NCI-H187 (cell line): ENCODE data around the gene CLK4.
"Not testable (repeated sequence)": the region's sequence is repeated elsewhere in the genome, so short reads cannot be mapped to it uniquely, and the experiment has no call there.

Source experiments
- DNase-seq, 2 experiments: peaks; one replicate each; lab custom pipeline; 2025; lab: John Stamatoyannopoulos, UW

Gene CLK4

GRCh38 chr5:178587763-178588611, 38.9 kb downstream of the CLK4 start:
- no peak for DNase-seq

- no peak for DNase-seq
Measured at GRCh38 chr5:178586396-178586795, 40.5 kb downstream of the CLK4 start.

DNA sequence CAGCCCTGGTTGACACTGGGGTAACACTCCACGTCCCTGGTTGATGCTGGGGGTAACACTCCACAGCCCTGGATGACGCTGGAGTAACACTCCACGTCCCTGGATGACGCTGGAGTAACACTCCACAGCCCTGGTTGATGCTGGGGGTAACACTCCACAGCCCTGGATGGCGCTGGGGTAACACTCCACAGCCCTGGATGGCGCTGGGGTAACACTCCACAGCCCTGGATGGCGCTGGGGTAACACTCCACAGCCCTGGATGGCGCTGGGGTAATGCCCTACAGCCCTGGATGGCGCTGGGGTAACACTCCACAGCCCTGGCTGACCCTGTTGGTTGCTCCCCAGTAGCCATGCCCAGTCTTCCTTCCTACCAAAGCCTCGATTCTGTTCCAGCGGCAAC, 41.4 kb downstream of the CLK4 start:
- not testable (repeated sequence) for DNase-seq

DNA sequence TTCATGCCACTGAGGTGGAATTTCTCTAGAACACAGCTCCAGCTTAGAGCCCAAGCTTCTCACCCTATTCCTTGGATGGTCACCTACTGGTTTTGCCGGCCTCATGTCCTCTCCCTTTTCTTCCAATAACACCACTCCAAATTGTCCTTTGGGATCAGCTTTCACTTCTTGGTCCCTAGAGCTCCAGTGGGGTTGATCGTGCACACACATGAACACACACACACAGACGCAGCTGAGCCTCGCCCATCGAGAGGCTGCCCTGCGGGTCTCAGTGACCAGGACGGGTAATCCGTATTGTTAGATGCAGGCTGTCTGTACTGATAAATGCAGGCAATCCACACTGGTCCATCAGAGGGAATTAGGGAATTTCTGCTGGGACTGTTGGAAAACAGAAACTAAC, 43.6 kb downstream of the CLK4 start:
- no peak for DNase-seq

GRCh38 chr5:178582291-178582690, 44.6 kb downstream of the CLK4 start:
- no peak for DNase-seq

GRCh38 chr5:178581621-178582020, 45.2 kb downstream of the CLK4 start:
- DNase-seq = no peak

DNA sequence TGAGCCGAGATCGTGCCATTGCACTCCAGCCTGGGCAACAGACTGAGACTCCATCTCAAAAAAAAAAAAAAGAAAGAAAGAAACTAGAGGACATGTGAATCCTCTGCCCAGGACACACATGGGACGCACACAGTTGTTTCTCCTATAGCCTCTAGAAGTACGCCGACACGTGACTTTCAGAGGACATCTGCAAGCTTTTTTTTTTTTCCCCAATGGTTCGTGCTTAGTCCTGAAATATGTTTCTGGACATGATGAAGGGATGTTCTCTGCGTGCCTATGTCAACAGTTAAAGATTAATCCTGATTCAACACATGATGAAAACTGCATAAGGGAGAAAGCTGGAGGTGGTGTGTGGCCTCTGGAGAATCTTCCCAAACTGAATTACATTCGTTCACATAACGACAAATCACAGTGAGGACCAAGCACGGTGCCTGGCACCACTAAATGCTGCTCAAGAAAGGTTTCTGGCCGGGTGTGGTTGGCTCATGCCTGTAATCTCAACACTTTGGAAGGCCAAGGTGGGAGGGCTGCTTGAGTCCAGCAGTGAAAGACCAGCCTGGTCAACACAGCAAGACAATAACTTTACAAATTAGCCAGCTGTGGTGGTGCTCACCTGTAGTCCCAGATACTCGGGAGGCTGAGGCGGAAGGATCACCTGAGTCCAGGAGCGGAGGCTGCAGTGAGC, 46.4 kb downstream of the CLK4 start:
- DNase-seq = no peak

DNA sequence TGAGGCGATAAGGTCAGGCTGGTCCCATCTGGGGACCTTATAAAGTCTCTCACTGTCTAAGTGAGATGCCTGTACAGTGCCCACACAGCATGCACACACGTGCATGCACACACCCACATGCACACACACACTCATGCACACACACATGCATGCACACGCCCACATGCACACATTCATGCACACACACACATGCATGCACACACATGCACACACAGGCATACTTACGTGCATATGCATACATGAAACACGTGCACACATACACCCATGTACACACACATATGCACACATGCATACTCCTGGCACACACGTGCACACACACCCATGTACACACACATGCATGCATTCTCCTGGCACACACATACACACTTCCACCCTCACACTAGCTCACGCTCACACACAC, 48.9 kb downstream of the CLK4 start:
- no peak for DNase-seq

GRCh38 chr5:178577376-178577839, 49.4 kb downstream of the CLK4 start:
- no peak for DNase-seq

DNA sequence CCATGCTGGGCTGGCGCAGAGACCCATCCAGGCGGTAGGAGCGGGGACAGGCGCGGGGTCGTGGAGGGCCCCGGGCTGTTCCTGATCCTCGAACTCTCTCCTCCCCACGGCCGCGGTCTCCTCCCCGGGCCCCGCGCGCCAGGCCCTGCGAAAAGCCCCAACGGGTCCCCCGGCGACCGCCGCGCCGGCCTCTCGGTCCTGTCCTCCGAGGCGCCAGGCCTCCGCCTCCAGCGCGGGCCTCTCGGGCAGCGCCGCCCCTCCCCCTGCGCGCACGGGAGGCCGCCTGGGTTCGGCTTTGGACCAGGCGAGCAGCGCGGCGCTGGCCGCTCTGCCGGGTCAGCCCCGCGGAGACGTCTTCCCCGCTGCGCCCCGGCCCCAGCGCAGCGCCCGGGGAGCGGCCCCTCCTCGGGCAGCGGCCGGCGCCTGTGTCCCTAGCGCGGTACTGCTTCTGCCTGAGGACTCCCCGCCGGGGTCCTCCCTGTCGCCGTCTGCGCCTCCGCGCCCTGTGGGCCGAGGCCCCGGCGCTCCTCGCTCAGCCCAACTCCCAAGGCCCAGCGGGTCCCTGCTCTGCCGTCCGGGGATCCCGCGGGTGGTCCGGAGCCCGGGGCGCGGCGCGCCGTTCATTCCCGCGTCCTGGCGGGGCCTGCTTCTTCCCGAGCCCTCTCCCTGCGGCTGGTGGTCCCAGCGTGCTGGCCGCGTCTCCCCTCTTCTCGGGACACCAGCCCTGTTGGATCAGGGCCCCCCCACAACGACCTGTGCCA, 50.1 kb downstream of the CLK4 start:
- no peak for DNase-seq

DNA sequence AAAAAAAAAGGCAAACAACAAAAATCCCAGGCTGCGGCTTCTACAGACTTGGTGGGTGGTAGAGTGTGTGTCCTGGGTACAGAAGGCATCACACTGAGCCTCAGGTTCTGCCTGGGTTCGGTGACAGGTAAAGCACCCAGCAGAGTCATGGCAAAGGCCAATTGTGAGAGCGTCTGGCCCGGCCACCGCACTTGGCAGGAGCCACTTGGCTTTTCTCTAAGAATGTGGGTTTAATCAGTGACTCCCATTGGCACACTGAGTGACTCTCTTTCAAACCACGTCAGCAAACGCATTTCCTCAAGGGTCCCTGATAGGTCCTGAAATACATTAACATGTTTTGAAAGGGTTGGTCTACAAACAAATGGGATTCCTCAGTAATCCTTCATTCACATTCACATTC, 53.6 kb downstream of the CLK4 start:
- DNase-seq = no peak

DNA sequence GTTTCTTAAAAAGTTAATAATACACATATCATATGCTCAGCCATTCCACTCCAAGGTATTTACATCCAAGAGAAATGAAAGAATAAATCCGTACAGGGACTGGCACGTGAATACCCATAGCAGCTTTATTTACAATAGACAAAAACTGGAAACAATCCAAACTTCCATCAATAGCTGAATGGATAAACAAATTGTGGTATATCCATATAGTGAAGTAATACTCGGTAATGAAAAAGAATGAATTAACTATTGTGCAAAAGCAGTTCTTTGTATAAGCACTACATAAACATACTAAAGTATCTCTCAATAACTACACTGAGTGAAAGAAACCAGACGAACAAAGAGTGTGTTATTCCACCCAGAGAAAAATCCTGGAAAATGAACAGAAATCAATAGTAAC, 54.2 kb downstream of the CLK4 start:
- DNase-seq = no peak

GRCh38 chr5:178569485-178569884, 57.4 kb downstream of the CLK4 start:
- DNase-seq = no peak

DNA sequence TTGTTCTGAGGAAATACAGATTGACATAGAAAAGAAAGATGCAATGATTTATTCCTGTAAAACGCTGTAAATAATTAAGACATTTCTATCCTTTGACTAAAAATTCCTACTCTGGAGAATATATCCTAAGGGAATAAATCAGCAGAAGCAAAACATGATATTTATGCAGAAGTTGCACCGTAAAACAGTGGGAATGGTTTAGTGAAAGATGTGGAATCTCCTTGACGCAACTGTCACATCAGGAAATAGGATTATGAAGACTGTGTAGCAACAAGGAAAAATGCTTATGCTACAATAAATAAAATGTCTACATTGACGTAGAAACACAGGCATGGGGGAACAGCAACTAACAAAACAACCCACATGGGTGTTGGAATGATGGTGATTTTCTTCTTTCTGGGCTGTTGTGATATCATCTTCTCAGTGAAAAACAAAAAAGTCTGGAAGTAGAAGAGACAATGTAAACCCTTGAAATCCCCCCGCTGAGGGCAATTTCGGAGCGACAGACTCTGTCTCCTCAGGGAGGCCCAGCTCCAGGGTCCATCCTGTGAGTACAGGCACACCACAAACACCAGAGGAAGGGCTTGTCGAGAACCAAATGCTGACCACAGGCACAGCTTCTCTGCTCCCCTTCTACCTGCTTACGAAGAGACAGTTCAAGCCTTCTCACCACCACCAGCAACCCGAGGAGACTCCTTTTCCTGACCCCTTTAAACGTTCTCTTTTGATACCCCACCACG, 61.9 kb downstream of the CLK4 start:
- no peak for DNase-seq

DNA sequence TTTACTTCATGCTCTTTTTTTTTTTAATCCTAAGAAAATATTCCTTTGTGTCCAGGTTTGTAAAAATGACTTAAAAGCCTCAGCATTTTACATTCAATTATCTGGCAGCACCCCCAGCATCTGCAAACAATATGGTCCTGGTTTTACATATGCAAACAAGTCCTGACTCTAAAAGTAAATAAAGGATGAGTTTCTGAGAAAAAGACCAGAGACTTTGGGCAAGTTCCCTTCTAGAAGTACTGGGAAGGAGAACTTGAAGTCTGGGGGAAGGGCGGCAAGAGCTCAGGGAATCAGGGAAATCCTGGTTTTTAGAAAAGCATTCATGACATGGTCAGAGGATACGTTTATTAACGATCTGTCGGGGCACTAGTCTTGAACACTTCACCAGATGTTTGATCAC, 62.5 kb downstream of the CLK4 start:
- DNase-seq = no peak

GRCh38 chr5:178563621-178564020, 63.2 kb downstream of the CLK4 start:
- DNase-seq = no peak

- DNase-seq = no peak
Measured at GRCh38 chr5:178561746-178562264, 65.0 kb downstream of the CLK4 start.

GRCh38 chr5:178560911-178561310, 65.9 kb downstream of the CLK4 start:
- no peak for DNase-seq

DNA sequence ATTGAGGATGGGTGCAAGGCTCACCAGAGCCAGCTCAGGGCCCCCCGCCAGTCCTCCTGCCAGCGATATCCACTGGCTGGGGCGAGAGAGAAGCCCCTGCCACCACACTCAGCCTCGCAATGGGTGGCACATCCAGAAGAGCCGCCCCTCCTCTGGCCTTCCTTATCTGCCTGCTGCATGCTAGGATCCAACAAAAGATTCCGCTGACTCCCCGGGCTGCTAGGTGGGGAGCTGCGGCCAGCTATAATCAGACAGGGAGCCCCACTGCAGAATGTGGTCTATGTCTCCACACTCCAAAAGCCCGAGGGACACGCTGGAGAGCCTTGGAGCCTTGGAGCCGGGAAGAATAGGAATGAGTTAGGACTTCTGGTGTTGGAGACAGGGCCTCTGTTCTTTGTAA, 69.4 kb downstream of the CLK4 start:
- DNase-seq = no peak

GRCh38 chr5:178555771-178556211, 71.1 kb downstream of the CLK4 start:
- no peak for DNase-seq

- no peak for DNase-seq
Measured at GRCh38 chr5:178555005-178555404, 71.8 kb downstream of the CLK4 start.

GRCh38 chr5:178554311-178554710, 72.5 kb downstream of the CLK4 start:
- DNase-seq = no peak
